Mesenchymal stem cell (in vitro differentiated cells and primary cell): ENCODE measurements around the gene BRSK2.

ENCODE experiments used
- DNase-seq: peaks from one replicate; pipeline ENCODE4 v3.0.0-alpha.2; 2013
- H2AFZ ChIP-seq: one replicate; pipeline ENCODE4 v1.6.1; 2013; ENCODE audit warnings: low read depth, mild to moderate bottlenecking, control low read depth, inconsistent platforms, low read length, moderate library complexity
- H2AK5ac ChIP-seq: 2 replicates; pipeline ENCODE4 v1.6.1; 2013; ENCODE audit warnings: low read length, moderate library complexity, mild to moderate bottlenecking, inconsistent platforms; ENCODE audit not compliant: severe bottlenecking
- H2BK120ac ChIP-seq: one replicate; pipeline ENCODE4 v1.6.1; 2013; ENCODE audit warnings: low read depth, mild to moderate bottlenecking, inconsistent platforms, low read length, moderate library complexity
- H2BK12ac ChIP-seq, 2 experiments: one replicate each; pipeline ENCODE4 v1.6.1; 2013; ENCODE audit warnings: inconsistent platforms in 2 of 2, low read length in 2 of 2, mild to moderate bottlenecking in 2 of 2, moderate library complexity in 2 of 2, control low read depth in 1 of 2
- H2BK15ac ChIP-seq: one replicate; pipeline ENCODE4 v1.6.1; 2013; ENCODE audit warnings: mild to moderate bottlenecking, low read depth, inconsistent platforms; ENCODE audit not compliant: poor library complexity, severe bottlenecking
- H2BK5ac ChIP-seq: 2 replicates; pipeline ENCODE4 v1.6.1; 2013; ENCODE audit warnings: low read depth, mild to moderate bottlenecking, low read length, control low read depth, inconsistent platforms; ENCODE audit not compliant: poor library complexity, severe bottlenecking
- H3K14ac ChIP-seq, 2 experiments: one replicate each; pipeline ENCODE4 v1.6.1; 2013; ENCODE audit warnings: inconsistent platforms in 2 of 2, low read length in 2 of 2, control low read depth in 1 of 2, mild to moderate bottlenecking in 1 of 2, moderate library complexity in 1 of 2
- H3K18ac ChIP-seq, 2 experiments: one replicate each; pipeline ENCODE4 v1.6.1; 2013; ENCODE audit warnings: inconsistent platforms in 2 of 2, low read length in 2 of 2, control low read depth in 1 of 2, low read depth in 1 of 2, mild to moderate bottlenecking in 1 of 2
- H3K23ac ChIP-seq, 2 experiments: one replicate each; pipeline ENCODE4 v1.6.1; 2013; ENCODE audit warnings: inconsistent platforms in 2 of 2, low read length in 2 of 2, mild to moderate bottlenecking in 2 of 2, moderate library complexity in 2 of 2, control low read depth in 1 of 2
- H3K27ac ChIP-seq: 2 replicates; pipeline ENCODE4 v1.5.1; 2013; ENCODE audit warnings: mild to moderate bottlenecking, moderate library complexity, low read length, control low read depth, inconsistent platforms; ENCODE audit not compliant: poor library complexity, severe bottlenecking
- H3K27me3 ChIP-seq, 2 experiments: 2 replicates each; pipeline versions ENCODE4 v1.6.1 to v1.7.0; 2013; ENCODE audit warnings: low read length in 2 of 2, mild to moderate bottlenecking in 2 of 2, moderate library complexity in 2 of 2, control low read depth in 1 of 2, inconsistent platforms in 1 of 2; ENCODE audit not compliant: control insufficient read depth in 1 of 2, insufficient read depth in 1 of 2
- H3K36me3 ChIP-seq, 2 experiments: 2 replicates each; pipeline versions ENCODE4 v1.6.1 to v1.7.0; 2013; ENCODE audit warnings: low read length in 2 of 2, control low read depth in 1 of 2, inconsistent platforms in 1 of 2, low read depth in 1 of 2, mild to moderate bottlenecking in 1 of 2; ENCODE audit not compliant: insufficient read depth in 2 of 2, control insufficient read depth in 1 of 2
- H3K4ac ChIP-seq, 2 experiments: one replicate each; pipeline ENCODE4 v1.6.1; 2013; ENCODE audit warnings: inconsistent platforms in 2 of 2, low read length in 2 of 2, mild to moderate bottlenecking in 2 of 2, moderate library complexity in 2 of 2, control low read depth in 1 of 2, low read depth in 1 of 2
- H3K4me1 ChIP-seq: 2 replicates; pipeline ENCODE4 v1.6.1; 2013; ENCODE audit warnings: low read depth, low read length, control low read depth; ENCODE audit not compliant: control insufficient read depth, insufficient read depth
- H3K4me2 ChIP-seq: 2 replicates; pipeline ENCODE4 v1.6.1; 2013; ENCODE audit warnings: low read length, mild to moderate bottlenecking, inconsistent platforms; ENCODE audit not compliant: poor library complexity, severe bottlenecking
- H3K4me3 ChIP-seq, 2 experiments: 2 replicates each; pipeline versions ENCODE4 v1.5.1 to v1.7.0; 2013; ENCODE audit warnings: low read length in 2 of 2, mild to moderate bottlenecking in 2 of 2, control low read depth in 1 of 2, low read depth in 1 of 2; ENCODE audit not compliant: insufficient read depth in 1 of 2
- H3K79me1 ChIP-seq: replicated peaks from 2 replicates; pipeline ENCODE4 v1.6.1; 2013; ENCODE audit warnings: mild to moderate bottlenecking, control low read depth, low read length, inconsistent platforms; ENCODE audit not compliant: poor library complexity, severe bottlenecking
- H3K9ac ChIP-seq: 2 replicates; pipeline ENCODE4 v1.7.0; 2013; ENCODE audit warnings: mild to moderate bottlenecking, low read length, moderate library complexity
- H3K9me3 ChIP-seq: 2 replicates; pipeline ENCODE4 v1.7.0; 2013; ENCODE audit warnings: mild to moderate bottlenecking, low read length; ENCODE audit not compliant: control insufficient read depth
- H4K8ac ChIP-seq: one replicate; pipeline ENCODE4 v1.6.1; 2013; ENCODE audit warnings: inconsistent platforms, mild to moderate bottlenecking, low read length, moderate library complexity
- H4K91ac ChIP-seq: one replicate; pipeline ENCODE4 v1.6.1; 2013; ENCODE audit warnings: mild to moderate bottlenecking, low read length, inconsistent platforms
- WGBS: methylation state at CpG from one replicate; pipeline ENCODE4 v1.1.7; 2013; ENCODE audit warnings: mixed read lengths; 5-methylcytosine and 5-hydroxymethylcytosine counted together

The BRSK2 gene

DNA sequence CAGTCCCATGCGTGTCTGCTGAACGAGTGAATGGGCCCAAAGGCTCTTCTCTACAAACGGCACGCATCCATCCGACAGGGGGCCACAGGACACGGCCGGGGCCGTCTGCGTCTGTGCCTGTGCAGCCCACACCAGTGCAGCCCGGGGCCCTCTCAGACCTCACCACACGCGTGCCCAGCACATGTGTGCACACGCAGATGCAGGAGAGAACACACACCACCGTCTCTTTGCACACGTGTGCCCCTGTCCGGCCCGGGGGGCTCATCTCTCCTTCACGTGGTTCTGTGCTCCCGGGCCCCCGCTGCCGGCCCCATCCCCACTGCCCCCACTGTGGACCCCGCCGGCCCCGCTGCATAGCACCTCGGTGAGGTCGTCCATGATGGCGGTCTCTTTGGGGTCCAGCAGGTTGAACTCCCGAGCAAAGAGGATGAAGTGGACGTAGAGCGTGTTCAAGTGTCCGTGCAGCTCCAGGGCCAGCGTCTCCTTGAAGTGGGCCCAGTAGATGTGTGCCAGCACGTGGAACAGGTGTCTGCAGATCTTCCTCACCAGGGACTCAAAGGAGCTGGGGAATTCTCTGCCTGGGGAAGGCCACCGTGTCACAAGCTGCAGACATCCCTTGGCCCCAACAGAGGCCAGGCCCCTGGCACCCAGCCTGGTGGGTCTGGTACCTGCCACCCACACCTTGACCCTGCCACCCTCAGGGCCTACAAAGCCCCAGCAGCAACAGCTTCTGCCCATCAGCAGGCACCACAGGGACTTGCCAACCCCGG, 80.4 kb downstream of the BRSK2 start:
- Histone ChIP-seq H3K27me3 (no peaks in the 10 kb centered on the region), H2BK15ac (no peak overlapping the region), H3K23ac (no peak overlapping the region), H3K9ac (no peak overlapping the region), H3K4ac (no peak overlapping the region), H4K8ac (no peak overlapping the region), H3K14ac (no peak overlapping the region), H4K91ac (no peak overlapping the region), H2AK5ac (no peak overlapping the region), H3K9me3 (no peaks in the 10 kb centered on the region), H2AFZ (no peak overlapping the region), H2BK12ac (no peak overlapping the region), H3K36me3 (peaks cover 35 to 62% of the 10 kb centered on the region in 2 experiments), H3K4me1 (peaks cover 2% of the 10 kb centered on the region), H3K27ac (no peak overlapping the region), H3K18ac (no peak overlapping the region), H3K79me1 (peaks cover 2% of the 10 kb centered on the region), H2BK5ac (no peak overlapping the region), H3K4me2 (no peak overlapping the region), H3K4me3 (no peak overlapping the region), H2BK120ac (no peak overlapping the region)
- no peak for DNase-seq
- 95% methylated on average over 35 of the region's 35 CpGs for WGBS

DNA sequence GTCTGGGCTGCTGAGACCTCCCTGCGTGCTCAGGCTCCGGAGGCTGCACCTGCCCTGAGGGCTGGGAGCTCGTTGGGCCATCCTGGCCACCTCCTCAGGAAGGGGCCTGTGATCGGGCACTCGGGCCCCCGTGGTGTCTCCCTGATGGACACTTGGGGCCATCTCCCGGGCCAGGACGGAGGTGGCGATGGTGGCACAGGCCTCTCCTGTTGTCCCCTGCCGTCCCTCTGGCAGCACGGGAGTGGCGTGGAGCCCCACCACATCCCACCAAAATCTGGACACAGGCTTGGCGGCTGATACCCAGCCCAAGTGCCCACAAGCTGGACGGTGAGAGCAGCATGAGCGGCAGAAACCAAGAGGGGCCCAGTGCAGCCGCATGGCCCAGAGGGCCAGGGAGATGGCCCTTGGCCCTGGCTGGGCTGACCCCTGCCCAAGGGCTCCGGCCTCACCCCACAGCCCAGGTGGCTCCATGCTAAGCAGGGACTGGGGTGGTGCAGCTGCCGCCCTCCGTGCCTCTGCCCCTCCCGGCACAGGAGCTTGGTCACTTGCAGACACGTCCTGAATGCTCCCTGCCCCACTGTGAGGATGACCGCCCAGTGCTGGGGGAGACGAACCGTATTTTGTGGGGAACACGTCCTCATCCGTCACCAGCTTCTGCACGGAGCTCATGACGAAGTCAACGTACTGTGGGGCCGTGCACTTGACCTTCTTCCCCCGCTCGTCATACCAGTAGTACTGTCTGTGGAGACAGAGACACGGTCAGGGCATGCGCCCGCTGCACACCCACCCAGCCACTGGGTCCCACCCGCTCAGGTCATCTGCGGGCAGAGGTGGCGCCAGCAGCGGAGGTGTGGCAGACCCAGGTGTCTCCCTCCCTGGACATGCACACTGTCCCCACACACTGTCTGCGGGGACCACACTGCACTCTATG, 81.2 kb downstream of the BRSK2 start:
- Histone ChIP-seq H3K9ac (no peak overlapping the region), H2AK5ac (no peak overlapping the region), H3K23ac (no peak overlapping the region), H4K91ac (no peak overlapping the region), H3K27me3 (no peaks in the 10 kb centered on the region), H3K27ac (no peak overlapping the region), H3K79me1 (peaks cover 2% of the 10 kb centered on the region), H2BK15ac (no peak overlapping the region), H3K4ac (no peak overlapping the region), H3K4me2 (no peak overlapping the region), H2BK120ac (no peak overlapping the region), H3K4me3 (no peak overlapping the region), H3K36me3 (peaks cover 43 to 66% of the 10 kb centered on the region in 2 experiments), H2BK12ac (no peak overlapping the region), H3K4me1 (peaks cover 2% of the 10 kb centered on the region), H3K18ac (no peak overlapping the region), H4K8ac (no peak overlapping the region), H2AFZ (no peak overlapping the region), H2BK5ac (no peak overlapping the region), H3K9me3 (no peaks in the 10 kb centered on the region), H3K14ac (no peak overlapping the region)
- DNase-seq = no peak
- 98% methylated on average over 39 of the region's 40 CpGs for WGBS

DNA sequence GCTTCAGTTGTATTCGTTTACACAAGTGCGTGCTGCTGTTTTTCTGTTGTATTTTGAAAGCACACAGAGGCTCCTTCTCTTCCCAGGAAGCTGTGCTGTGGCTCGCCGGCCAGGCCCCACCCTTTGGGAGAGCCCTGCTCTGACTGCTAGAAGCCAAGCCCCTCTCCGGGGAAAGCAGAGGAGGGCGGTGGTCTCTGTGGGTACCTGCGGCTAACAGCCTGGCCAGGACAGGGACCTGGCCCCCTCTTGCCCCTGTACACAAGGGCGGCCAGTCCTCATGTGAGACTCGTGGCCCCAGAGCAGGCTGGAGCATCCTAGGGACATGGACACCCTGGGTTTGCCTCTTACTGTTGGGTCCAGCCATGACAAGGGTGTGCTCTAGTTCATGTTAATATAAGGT, 82.0 kb downstream of the BRSK2 start:
- H2BK12ac ChIP-seq = no peak overlapping the region
- H2BK120ac ChIP-seq = no peak overlapping the region
- H3K27me3 ChIP-seq = no peaks in the 10 kb centered on the region
- H2AK5ac ChIP-seq = no peak overlapping the region
- no peak overlapping the region for H3K9ac ChIP-seq
- H3K4me3 ChIP-seq = no peak overlapping the region
- H2BK15ac ChIP-seq = no peak overlapping the region
- peaks cover 51 to 67% of the 10 kb centered on the region in 2 experiments for H3K36me3 ChIP-seq
- H3K14ac ChIP-seq = peak overlapping the region in 1 of 2 experiments; percentile 46
- no peak overlapping the region for H4K8ac ChIP-seq
- H3K4ac ChIP-seq = no peak overlapping the region
- no peak overlapping the region for H3K18ac ChIP-seq
- no peaks in the 10 kb centered on the region for H3K9me3 ChIP-seq
- H4K91ac ChIP-seq = no peak overlapping the region
- H3K4me2 ChIP-seq = no peak overlapping the region
- H2BK5ac ChIP-seq = no peak overlapping the region
- peaks cover 2% of the 10 kb centered on the region for H3K79me1 ChIP-seq
- H3K4me1 ChIP-seq = peaks cover 2% of the 10 kb centered on the region
- 86% methylated on average over 9 of the region's 9 CpGs for WGBS
- H3K23ac ChIP-seq = no peak overlapping the region
- H3K27ac ChIP-seq = no peak overlapping the region
- DNase-seq = no peak
- no peak overlapping the region for H2AFZ ChIP-seq
